K562 (cell line): Measurements from ENCODE around the gene TNIP1. TPM values are rescaled to one million over a fixed set of nuclear protein-coding genes. Genes with fewer than 3 reads are reported as not detected.

Source experiments
- DPF2 ChIP-seq: fragments of 450-650 bp; IDR thresholded peaks from 2 replicates; pipeline ENCODE4 v1.6.1; 2016
- ILF3 ChIP-seq: fragments of 450-650 bp; IDR thresholded peaks from 2 replicates; pipeline ENCODE4 v1.6.1; 2018; ENCODE audit warnings: antibody characterized with exemption, mild to moderate bottlenecking, moderate library complexity, borderline replicate concordance
- RREB1 ChIP-seq: fragments of 250-450 bp; sonication (Bioruptor Pico); IDR thresholded peaks from 2 replicates; pipeline ENCODE4 v1.4.0; 2020
- TAF15 ChIP-seq: fragments of 200-400 bp; formaldehyde crosslinking; IDR thresholded peaks from 2 replicates; pipeline ENCODE4 v1.6.1; 2017; ENCODE audit warnings: mild to moderate bottlenecking, low read depth, low read length, moderate library complexity
- ZNF324 ChIP-seq: fragments of 250-450 bp; sonication (Bioruptor Pico); IDR thresholded peaks from 2 replicates; pipeline ENCODE4 v1.4.0; 2020; ENCODE audit warnings: mild to moderate bottlenecking
- polyA plus RNA-seq, 8 experiments: library from polyadenylated mRNA; depleted of rRNA in 4 of 8; stranded (reverse) in 5 of 8; unstranded in 3 of 8; fragments of >200 nt; fragmentation: Nextera tagmentation in 2 of 8; fragmentation: Illumina TruSeq in 1 of 8; extraction: Ambion mirVana in 2 of 8; extraction: Trizol in 1 of 8; gene quantifications; 2 replicates each; pipeline versions ENCODE4 v1.2.1 to v1.2.3, GENCODE V29; 2011 to 2014; ENCODE audit warnings: inconsistent platforms in 1 of 8, missing spikeins in 1 of 8
- total RNA-seq, 7 experiments: library from RNA; depleted of rRNA in 6 of 7; stranded (reverse); fragments of >200 nt in 6 of 7; fragmentation: Illumina TruSeq in 2 of 7; extraction: Trizol in 2 of 7; gene quantifications; 2 replicates each; pipeline versions ENCODE4 v1.2.1 to v1.2.3, GENCODE V29; 2011 to 2021; ENCODE audit warnings: low replicate concordance in 1 of 7
- TF ChIP-seq, protein P1 (sequence below): fragments of 450-650 bp; IDR thresholded peaks from 2 replicates; pipeline ENCODE4 v1.6.1; 2016; ENCODE audit warnings: low read depth, mild to moderate bottlenecking, moderate library complexity

The TNIP1 gene
- total and polyA plus RNA-seq, 9 of the 15 experiments (the other 6 are each of a cell fraction or from before 2014, with no cell fraction given) = 0.46 to 41.0 (median 24.6) TPM

DNA sequence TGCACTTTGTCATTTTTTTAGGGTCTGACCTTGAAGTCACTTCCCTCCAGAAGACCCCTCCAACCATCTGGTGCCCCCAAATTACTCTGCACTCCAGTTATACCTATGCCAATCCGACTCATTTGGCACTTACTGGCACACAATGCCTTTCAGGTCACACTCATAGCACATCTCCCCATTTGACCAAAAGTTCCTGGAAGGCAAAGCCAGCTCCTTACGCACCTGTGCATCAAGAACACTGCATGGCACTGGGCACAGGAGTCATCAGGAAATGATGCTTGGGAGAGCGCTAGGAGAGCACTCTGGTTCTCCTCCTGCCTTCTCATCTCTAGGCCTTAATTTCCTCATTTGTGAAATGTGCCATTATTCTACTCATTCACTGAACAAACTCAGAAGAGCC is 2.9 kb downstream of the TNIP1 start (continued):
- TF ChIP-seq RREB1 (CRISPR knock-in tag) (no peak), DPF2 (no peak), ILF3 (no peak), TAF15 (no peak), ZNF324 (no peak)
- TF ChIP-seq, protein P1, sequence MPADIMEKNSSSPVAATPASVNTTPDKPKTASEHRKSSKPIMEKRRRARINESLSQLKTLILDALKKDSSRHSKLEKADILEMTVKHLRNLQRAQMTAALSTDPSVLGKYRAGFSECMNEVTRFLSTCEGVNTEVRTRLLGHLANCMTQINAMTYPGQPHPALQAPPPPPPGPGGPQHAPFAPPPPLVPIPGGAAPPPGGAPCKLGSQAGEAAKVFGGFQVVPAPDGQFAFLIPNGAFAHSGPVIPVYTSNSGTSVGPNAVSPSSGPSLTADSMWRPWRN = no peak
